K562 (cell line): ENCODE data around the gene BARX2. TPM values are rescaled to one million over a fixed set of nuclear protein-coding genes. Genes with fewer than 3 reads are reported as not detected.

Experiments
- ATAC-seq: fragments of 200-7000 bp; cut with Tn5 transposase; 3 replicates; pipeline ENCODE4 v1.9.1; 2020; ENCODE audit warnings: moderate library complexity
- BruUV-seq: library from RNA; stranded (reverse); fragments of 400-500 nt; replicated peaks from 2 replicates; lab custom pipeline; 2021; lab: Mats Ljungman, UMichigan
- CTCF ChIA-PET: fragments of 300-600 bp; formaldehyde crosslinking; extraction: SDS; loops from one replicate; lab custom pipeline; 2021; ENCODE audit warnings: low intra/inter-chr PET ratio; lab: Yijun Ruan, JAX
- POLR2A ChIA-PET: fragments of 300-600, 350-650 bp; sonication (Branson Sonifier 250); formaldehyde crosslinking; extraction: SDS; loops from one replicate; lab custom pipeline; 2021; ENCODE audit warnings: antibody characterized with exemption, inconsistent platforms; lab: Yijun Ruan, JAX
- DNase-seq, 4 experiments: peaks; one replicate each; pipeline versions ENCODE4 v3.0.0 to v3.0.0-alpha.2; 2011 to 2018; ENCODE audit warnings: low spot score in 3 of 4, mixed read lengths in 3 of 4; ENCODE audit errors: extremely low read depth in 1 of 4
- FAIRE-seq: peaks from 2 replicates; lab custom pipeline; 2011; peaks lifted over from hg19 to GRCh38; lab: Jason Lieb, UNC
- H2AFZ ChIP-seq: 2 replicates; pipeline ENCODE4 v1.6.0; 2011; ENCODE audit warnings: low read depth, low read length, control low read depth, inconsistent platforms
- H3K27ac ChIP-seq: fragments of 200-600 bp; 3 replicates; pipeline ENCODE4 v1.8.0; 2011; ENCODE audit warnings: low read depth, mild to moderate bottlenecking, control low read depth, inconsistent platforms, low read length, moderate library complexity, mixed read lengths; ENCODE audit errors: extremely low read depth
- H3K27me3 ChIP-seq, 2 experiments: fragments of 300-600 bp in 1 of 2; 2 replicates in 1 of 2; 3 replicates in 1 of 2; pipeline versions ENCODE4 v1.6.0 to v1.8.0; 2011; ENCODE audit warnings: inconsistent platforms in 2 of 2, low read length in 2 of 2, mild to moderate bottlenecking in 1 of 2, mixed read lengths in 1 of 2, moderate library complexity in 1 of 2; ENCODE audit not compliant: control insufficient read depth in 2 of 2, insufficient read depth in 2 of 2
- H3K36me3 ChIP-seq: fragments of 300-600 bp; 3 replicates; pipeline ENCODE4 v1.8.0; 2011; ENCODE audit warnings: mild to moderate bottlenecking, low read length, inconsistent platforms; ENCODE audit not compliant: control insufficient read depth, insufficient read depth
- H3K4me1 ChIP-seq, 2 experiments: fragments of 200-600 bp in 1 of 2; replicated peaks in 1 of 2; 2 replicates in 1 of 2; 3 replicates in 1 of 2; pipeline versions ENCODE4 v1.5.1 to v1.8.0; 2011; ENCODE audit warnings: inconsistent platforms in 2 of 2, low read length in 2 of 2, mild to moderate bottlenecking in 1 of 2, mixed read lengths in 1 of 2, moderate library complexity in 1 of 2; ENCODE audit not compliant: control insufficient read depth in 2 of 2, insufficient read depth in 2 of 2
- H3K4me2 ChIP-seq: 2 replicates; pipeline ENCODE4 v1.6.1; 2011; ENCODE audit warnings: low read length, control low read depth, inconsistent platforms, mixed read lengths; ENCODE audit not compliant: insufficient read depth
- H3K4me3 ChIP-seq: fragments of 200-600 bp; sonication (generic), shearing (Covaris generic); 2 replicates; pipeline ENCODE4 v1.5.1; 2016; ENCODE audit warnings: control low read depth, inconsistent platforms
- H3K79me2 ChIP-seq: fragments of 200-600 bp; 3 replicates; pipeline ENCODE4 v1.8.0; 2011; ENCODE audit warnings: low read length, inconsistent platforms; ENCODE audit not compliant: control insufficient read depth, insufficient read depth
- H3K9ac ChIP-seq, 2 experiments: 2 replicates each; pipeline versions ENCODE4 v1.6.0 to v1.6.1; 2011; ENCODE audit warnings: low read depth in 2 of 2, low read length in 2 of 2, control low read depth in 1 of 2, inconsistent platforms in 1 of 2, mild to moderate bottlenecking in 1 of 2, mixed read lengths in 1 of 2; ENCODE audit not compliant: insufficient read depth in 1 of 2
- H3K9me1 ChIP-seq: one replicate; pipeline ENCODE4 v1.6.0; 2011; ENCODE audit warnings: inconsistent platforms, mild to moderate bottlenecking, low read length, moderate library complexity; ENCODE audit not compliant: control insufficient read depth, insufficient read depth
- H3K9me3 ChIP-seq: replicated peaks from 2 replicates; pipeline ENCODE4 v1.5.1; 2011; ENCODE audit warnings: low read depth, low read length, inconsistent platforms; ENCODE audit not compliant: control insufficient read depth, insufficient read depth
- H4K20me1 ChIP-seq: replicated peaks from 2 replicates; pipeline ENCODE4 v1.6.1; 2011; ENCODE audit warnings: low read length, inconsistent platforms, mixed read lengths; ENCODE audit not compliant: control insufficient read depth, insufficient read depth
- ARNT ChIP-seq, 2 experiments: fragments of 450-650 bp; IDR thresholded peaks; 2 replicates each; pipeline ENCODE4 v1.6.1; 2016; ENCODE audit warnings: mild to moderate bottlenecking in 1 of 2
- KDM1A ChIP-seq, 2 experiments: fragments of 450-650 bp; IDR thresholded peaks; 2 replicates each; pipeline ENCODE4 v1.6.1; 2016; ENCODE audit warnings: mild to moderate bottlenecking in 2 of 2
- UBTF ChIP-seq, 2 experiments: IDR thresholded peaks; 2 replicates each; pipeline ENCODE4 v1.6.1; 2012; ENCODE audit warnings: improper control_type of control experiment in 2 of 2, low read depth in 2 of 2, low read length in 2 of 2, borderline replicate concordance in 1 of 2
- ZNF212 ChIP-seq: fragments of 450-650 bp; formaldehyde crosslinking; IDR thresholded peaks from 2 replicates; pipeline ENCODE4 v1.4.0; 2020; ENCODE audit warnings: mild to moderate bottlenecking
- ZNF511 ChIP-seq: sonication (generic); formaldehyde crosslinking; IDR thresholded peaks from 2 replicates; pipeline ENCODE4 v1.8.0; 2022; ENCODE audit warnings: mild to moderate bottlenecking, missing genetic modification reagents
- WGBS: fragments of 100-300 bp; shearing (Covaris generic); methylation state at CpG from one replicate; pipeline ENCODE4 v1.1.6; 2016; ENCODE audit warnings: low coverage, mixed read lengths; ENCODE audit not compliant: insufficient coverage; ENCODE audit errors: missing lambda C conversion rate; 5-methylcytosine and 5-hydroxymethylcytosine counted together
- in situ Hi-C: fragments of 300-500 bp; cut with MboI; formaldehyde crosslinking; loops from 4 replicates; pipeline ENCODE4 v1.15.0; 2018; ENCODE audit warnings: inconsistent platforms, mixed read lengths
- intact Hi-C: fragments of 100-400 bp; cut with micrococcal nuclease; formaldehyde crosslinking; loops from 2 replicates; pipeline ENCODE4 v1.14.2; 2022
- polyA plus RNA-seq, 8 experiments: library from polyadenylated mRNA; depleted of rRNA in 4 of 8; stranded (reverse) in 5 of 8; unstranded in 3 of 8; fragments of >200 nt; fragmentation: Nextera tagmentation in 2 of 8; fragmentation: Illumina TruSeq in 1 of 8; extraction: Ambion mirVana in 2 of 8; extraction: Trizol in 1 of 8; gene quantifications; 2 replicates each; pipeline versions ENCODE4 v1.2.1 to v1.2.3, GENCODE V29; 2011 to 2014; ENCODE audit warnings: inconsistent platforms in 1 of 8, missing spikeins in 1 of 8
- total RNA-seq, 7 experiments: library from RNA; depleted of rRNA in 6 of 7; stranded (reverse); fragments of >200 nt in 6 of 7; fragmentation: Illumina TruSeq in 2 of 7; extraction: Trizol in 2 of 7; gene quantifications; 2 replicates each; pipeline versions ENCODE4 v1.2.1 to v1.2.3, GENCODE V29; 2011 to 2021; ENCODE audit warnings: low replicate concordance in 1 of 7
- TF ChIP-seq, protein P1 (sequence below): sonication (generic); formaldehyde crosslinking; IDR thresholded peaks from 2 replicates; pipeline ENCODE4 v1.8.0; 2022; ENCODE audit warnings: missing genetic modification reagents, mild to moderate bottlenecking, borderline replicate concordance

BARX2 gene
- total and polyA plus RNA-seq, 9 of the 15 experiments (the other 6 are each of a cell fraction or from before 2014, with no cell fraction given): not detected

DNA sequence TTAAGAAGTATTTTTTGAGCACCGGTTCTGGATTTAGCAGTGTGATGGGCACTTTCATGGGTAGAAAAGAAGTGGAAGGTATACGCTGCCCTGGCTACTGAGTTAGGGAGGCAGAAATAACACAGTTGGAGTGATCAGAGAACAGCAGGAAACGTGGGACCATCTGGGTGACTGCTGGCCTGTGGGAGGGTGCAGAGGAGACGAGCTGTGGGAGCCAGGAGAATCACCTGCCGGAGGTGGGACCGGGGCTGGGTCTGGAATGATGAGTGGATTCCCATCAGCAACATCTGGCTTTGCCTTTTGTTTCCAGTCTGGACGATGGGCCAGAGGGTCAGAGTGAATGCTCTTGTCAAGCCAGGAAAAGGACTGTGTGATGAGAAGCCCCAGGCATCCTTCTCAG is 66.5 kb downstream of the BARX2 start:
- POLR2A ChIA-PET: no interaction called here
- no peak overlapping the region for H2AFZ ChIP-seq
- 2% methylated on average over 7 of the region's 7 CpGs for WGBS

More for the DNA sequence above, 66.5 kb downstream of the BARX2 start:
- no peak for DNase-seq
- no peak overlapping the region for H3K4me3 ChIP-seq
- H3K9me1 ChIP-seq: no peaks in the 10 kb centered on the region
- H3K79me2 ChIP-seq: no peaks in the 10 kb centered on the region
- H3K36me3 ChIP-seq: no peaks in the 10 kb centered on the region
- no peaks in the 10 kb centered on the region for H4K20me1 ChIP-seq
- CTCF ChIA-PET: no interaction called here
- in situ Hi-C loops: no loop called here
- H3K4me2 ChIP-seq: no peak overlapping the region
- H3K27me3 ChIP-seq: peaks cover 0 to 6% of the 10 kb centered on the region in 2 experiments; a peak in 2 of 5 replicates
- BruUV-seq: no TSS peak
- ATAC-seq: no peak
- H3K9me3 ChIP-seq: no peaks in the 10 kb centered on the region
- H3K27ac ChIP-seq: no peak overlapping the region
- no peaks in the 10 kb centered on the region for H3K4me1 ChIP-seq
- no peak for FAIRE-seq
- TF ChIP-seq, protein P1, sequence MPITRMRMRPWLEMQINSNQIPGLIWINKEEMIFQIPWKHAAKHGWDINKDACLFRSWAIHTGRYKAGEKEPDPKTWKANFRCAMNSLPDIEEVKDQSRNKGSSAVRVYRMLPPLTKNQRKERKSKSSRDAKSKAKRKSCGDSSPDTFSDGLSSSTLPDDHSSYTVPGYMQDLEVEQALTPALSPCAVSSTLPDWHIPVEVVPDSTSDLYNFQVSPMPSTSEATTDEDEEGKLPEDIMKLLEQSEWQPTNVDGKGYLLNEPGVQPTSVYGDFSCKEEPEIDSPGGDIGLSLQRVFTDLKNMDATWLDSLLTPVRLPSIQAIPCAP (CRISPR knock-in tag): no peak
- no peak for TF ChIP-seq ARNT (IDR thresholded peaks at IDR 0.05)
- no peak for TF ChIP-seq ZNF511
- TF ChIP-seq ZNF212: no peak
- TF ChIP-seq UBTF (IDR thresholded peaks at IDR 0.05; ENCODE audit: borderline replicate concordance in 1 of 2, low read depth in 2 of 2, low read length in 2 of 2): no peak
- no peak for TF ChIP-seq KDM1A (IDR thresholded peaks at IDR 0.05)
- TF ChIP-seq, all 486 proteins: peak for 0
- intact Hi-C loops: no loop called here
- no peak overlapping the region for H3K9ac ChIP-seq
